Fibroblast of lung (primary cell): ENCODE results near the gene SLC18A3. TPM values are rescaled to one million over a fixed set of nuclear protein-coding genes. Genes with fewer than 3 reads are reported as not detected.

ENCODE experiments used
- DNase-seq, 2 donors: peaks; one replicate each; pipeline versions ENCODE4 v3.0.0 to v3.0.0-alpha.2; 2010; ENCODE audit warnings: low read depth in 2 of 2
- H2AFZ ChIP-seq: 2 replicates; pipeline ENCODE4 v1.5.1; 2012; ENCODE audit warnings: low read length, control low read depth, inconsistent platforms
- H3K27ac ChIP-seq: 2 replicates; pipeline ENCODE4 v1.5.1; 2011; ENCODE audit warnings: low read length, control low read depth; ENCODE audit not compliant: insufficient read depth
- H3K27me3 ChIP-seq: 2 replicates; pipeline ENCODE4 v1.5.1; 2011; ENCODE audit warnings: mild to moderate bottlenecking, low read length; ENCODE audit not compliant: control insufficient read depth, insufficient read depth
- H3K36me3 ChIP-seq: 2 replicates; pipeline ENCODE4 v1.5.1; 2011; ENCODE audit warnings: low read length; ENCODE audit not compliant: control insufficient read depth, insufficient read depth
- H3K4me1 ChIP-seq: 2 replicates; pipeline ENCODE4 v1.5.1; 2011; ENCODE audit warnings: low read length; ENCODE audit not compliant: control insufficient read depth, insufficient read depth; ENCODE audit errors: extremely low read depth
- H3K4me2 ChIP-seq: 2 replicates; pipeline ENCODE4 v1.5.1; 2011; ENCODE audit warnings: low read length, control low read depth; ENCODE audit not compliant: insufficient read depth; ENCODE audit errors: extremely low read depth
- H3K4me3 ChIP-seq, 4 experiments: fragments of 200-600 bp in 1 of 4; sonication (generic) in 1 of 4; replicated peaks in 1 of 4; 2 replicates each; pipeline ENCODE4 v1.5.1; 2011 to 2016; ENCODE audit warnings: low read length in 4 of 4, low read depth in 3 of 4, mild to moderate bottlenecking in 3 of 4, control low read depth in 2 of 4, inconsistent platforms in 1 of 4, mixed read lengths in 1 of 4; ENCODE audit not compliant: insufficient read depth in 1 of 4; ENCODE audit errors: control extremely low read depth in 1 of 4
- H3K79me2 ChIP-seq: 2 replicates; pipeline ENCODE4 v1.5.1; 2012; ENCODE audit warnings: mild to moderate bottlenecking, low read length, inconsistent platforms; ENCODE audit not compliant: control insufficient read depth, insufficient read depth
- H3K9ac ChIP-seq: 2 replicates; pipeline ENCODE4 v1.5.1; 2011; ENCODE audit warnings: mild to moderate bottlenecking, low read length, control low read depth; ENCODE audit not compliant: insufficient read depth
- H3K9me3 ChIP-seq: 2 replicates; pipeline ENCODE4 v1.5.1; 2012; ENCODE audit warnings: low read depth, low read length; ENCODE audit not compliant: control insufficient read depth, insufficient read depth
- H4K20me1 ChIP-seq: 2 replicates; pipeline ENCODE4 v1.5.1; 2011; ENCODE audit warnings: low read length; ENCODE audit not compliant: control insufficient read depth, insufficient read depth; ENCODE audit errors: extremely low read depth
- EZH2 ChIP-seq: IDR thresholded peaks from 2 replicates; pipeline ENCODE4 v1.5.1; 2012; ENCODE audit warnings: low read length, control low read depth, mild to moderate bottlenecking; ENCODE audit errors: missing control alignments
- polyA plus RNA-seq, 2 donors: library from polyadenylated mRNA; depleted of rRNA in 1 of 2; stranded (reverse) in 1 of 2; unstranded in 1 of 2; fragments of >200 nt; gene quantifications; 2 replicates each; pipeline ENCODE4 v1.2.1, GENCODE V29; 2011 to 2012; ENCODE audit warnings: missing spikeins in 1 of 2
- total RNA-seq: library from RNA; depleted of rRNA; stranded (reverse); fragments of >200 nt; gene quantifications from 2 replicates; pipeline ENCODE4 v1.2.1, GENCODE V29; 2014
- TF ChIP-seq, protein P1 (sequence below), 2 donors: IDR thresholded peaks in 1 of 2; conservative IDR thresholded peaks in 1 of 2; 1 replicate in 1 of 2; 2 replicates in 1 of 2; pipeline ENCODE4 v1.5.1; 2011 to 2012; ENCODE audit warnings: low read length in 2 of 2, control low read depth in 1 of 2, inconsistent platforms in 1 of 2, low read depth in 1 of 2, mild to moderate bottlenecking in 1 of 2

Gene SLC18A3
- total and polyA plus RNA-seq, 2 donors (not counting 1 experiment from before 2014, with no cell fraction given) = not detected

DNA sequence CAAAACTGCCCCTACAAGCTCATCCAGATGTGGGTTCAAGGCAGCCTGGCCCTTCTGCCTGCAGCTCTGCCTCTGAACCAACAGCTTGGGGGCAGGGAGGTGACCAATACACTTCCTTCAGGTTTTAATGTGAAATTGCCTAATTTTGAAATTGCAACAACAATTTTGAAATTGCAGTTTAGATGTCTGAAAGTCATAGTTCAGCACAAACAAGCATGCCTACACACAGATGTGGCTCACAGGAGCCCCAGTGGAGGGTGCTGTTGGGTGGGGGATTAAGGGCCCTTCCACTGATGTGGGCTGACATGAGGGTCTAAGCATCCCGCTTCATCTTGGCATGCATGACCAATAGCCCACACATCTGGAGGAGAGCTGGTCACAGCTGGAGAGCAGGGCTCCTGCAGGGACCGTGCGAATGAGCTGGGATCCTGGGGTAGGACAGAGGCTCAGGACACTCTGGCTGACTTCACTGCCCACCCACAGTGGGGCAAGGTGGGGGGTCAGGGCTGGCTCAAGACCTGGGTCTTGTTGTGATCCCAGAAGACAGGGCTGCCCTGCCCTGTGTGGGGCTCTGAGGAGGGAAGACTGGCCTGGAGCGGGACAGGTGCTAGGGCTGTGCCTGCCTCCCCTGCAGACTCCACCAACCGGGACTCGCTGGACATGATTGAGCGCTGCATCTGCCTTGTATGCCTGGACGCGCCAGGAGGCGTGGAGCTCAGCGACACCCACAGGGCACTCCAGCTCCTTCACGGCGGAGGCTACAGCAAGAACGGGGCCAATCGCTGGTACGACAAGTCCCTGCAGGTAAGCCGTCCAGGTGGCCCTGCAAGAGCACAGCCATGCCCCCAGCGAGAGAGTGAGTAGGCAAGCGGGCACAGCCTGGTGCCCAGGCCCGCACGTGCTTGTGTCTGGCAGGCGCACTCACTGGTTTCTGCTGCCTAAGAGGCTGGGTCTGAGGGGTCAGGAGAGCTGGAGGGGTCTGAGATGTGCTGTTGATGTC lies 36.1 kb downstream of the SLC18A3 start:
- H3K4me1 ChIP-seq = no peaks in the 10 kb centered on the region
- no peak for DNase-seq
- H3K79me2 ChIP-seq = no peaks in the 10 kb centered on the region
- H3K27me3 ChIP-seq = no peaks in the 10 kb centered on the region
- no peak overlapping the region for H3K27ac ChIP-seq
- no peaks in the 10 kb centered on the region for H4K20me1 ChIP-seq
- no peaks in the 10 kb centered on the region for H3K9me3 ChIP-seq
- H3K4me3 ChIP-seq = no peak overlapping the region
- H3K9ac ChIP-seq = no peak overlapping the region
- TF ChIP-seq EZH2 = no peak
- TF ChIP-seq, protein P1, sequence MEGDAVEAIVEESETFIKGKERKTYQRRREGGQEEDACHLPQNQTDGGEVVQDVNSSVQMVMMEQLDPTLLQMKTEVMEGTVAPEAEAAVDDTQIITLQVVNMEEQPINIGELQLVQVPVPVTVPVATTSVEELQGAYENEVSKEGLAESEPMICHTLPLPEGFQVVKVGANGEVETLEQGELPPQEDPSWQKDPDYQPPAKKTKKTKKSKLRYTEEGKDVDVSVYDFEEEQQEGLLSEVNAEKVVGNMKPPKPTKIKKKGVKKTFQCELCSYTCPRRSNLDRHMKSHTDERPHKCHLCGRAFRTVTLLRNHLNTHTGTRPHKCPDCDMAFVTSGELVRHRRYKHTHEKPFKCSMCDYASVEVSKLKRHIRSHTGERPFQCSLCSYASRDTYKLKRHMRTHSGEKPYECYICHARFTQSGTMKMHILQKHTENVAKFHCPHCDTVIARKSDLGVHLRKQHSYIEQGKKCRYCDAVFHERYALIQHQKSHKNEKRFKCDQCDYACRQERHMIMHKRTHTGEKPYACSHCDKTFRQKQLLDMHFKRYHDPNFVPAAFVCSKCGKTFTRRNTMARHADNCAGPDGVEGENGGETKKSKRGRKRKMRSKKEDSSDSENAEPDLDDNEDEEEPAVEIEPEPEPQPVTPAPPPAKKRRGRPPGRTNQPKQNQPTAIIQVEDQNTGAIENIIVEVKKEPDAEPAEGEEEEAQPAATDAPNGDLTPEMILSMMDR (conservative IDR thresholded peaks at IDR 0.05 in 1 of 2, IDR thresholded peaks at IDR 0.05 in 1 of 2; ENCODE audit: low read depth in 1 of 2, low read length in 2 of 2) = no peak
- H3K36me3 ChIP-seq = no peaks in the 10 kb centered on the region
- H2AFZ ChIP-seq = no peak overlapping the region
- no peak overlapping the region for H3K4me2 ChIP-seq

DNA sequence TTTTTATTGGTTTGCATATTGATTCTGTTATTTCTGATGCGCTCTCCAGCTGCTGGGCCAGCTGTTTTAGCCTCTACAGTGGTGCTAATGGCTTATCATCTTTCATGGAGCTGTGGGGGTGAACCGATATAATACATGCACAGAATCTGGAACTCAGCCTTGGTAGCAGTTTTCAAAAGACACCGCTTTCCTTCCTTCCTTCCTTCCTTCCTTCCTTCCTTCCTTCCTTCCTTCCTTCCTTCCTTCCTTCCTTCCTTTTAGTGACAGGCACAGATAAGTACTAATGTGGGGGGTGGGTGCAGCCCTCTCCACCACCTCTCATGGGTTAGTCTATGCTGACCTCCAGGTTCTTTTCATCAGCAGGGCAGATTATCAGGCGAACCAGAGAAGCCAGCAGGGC lies 37.4 kb downstream of the SLC18A3 start:
- no peaks in the 10 kb centered on the region for H3K9me3 ChIP-seq
- no peak for DNase-seq
- H3K79me2 ChIP-seq = no peaks in the 10 kb centered on the region
- no peaks in the 10 kb centered on the region for H4K20me1 ChIP-seq
- no peaks in the 10 kb centered on the region for H3K36me3 ChIP-seq
- TF ChIP-seq, protein P1 (conservative IDR thresholded peaks at IDR 0.05 in 1 of 2, IDR thresholded peaks at IDR 0.05 in 1 of 2; ENCODE audit: low read depth in 1 of 2, low read length in 2 of 2) = no peak
- no peak for TF ChIP-seq EZH2
- H3K27ac ChIP-seq = no peak overlapping the region
- H3K27me3 ChIP-seq = no peaks in the 10 kb centered on the region
- no peaks in the 10 kb centered on the region for H3K4me1 ChIP-seq
- H3K4me3 ChIP-seq = no peak overlapping the region
- H2AFZ ChIP-seq = no peak overlapping the region
- no peak overlapping the region for H3K4me2 ChIP-seq
- H3K9ac ChIP-seq = no peak overlapping the region

DNA sequence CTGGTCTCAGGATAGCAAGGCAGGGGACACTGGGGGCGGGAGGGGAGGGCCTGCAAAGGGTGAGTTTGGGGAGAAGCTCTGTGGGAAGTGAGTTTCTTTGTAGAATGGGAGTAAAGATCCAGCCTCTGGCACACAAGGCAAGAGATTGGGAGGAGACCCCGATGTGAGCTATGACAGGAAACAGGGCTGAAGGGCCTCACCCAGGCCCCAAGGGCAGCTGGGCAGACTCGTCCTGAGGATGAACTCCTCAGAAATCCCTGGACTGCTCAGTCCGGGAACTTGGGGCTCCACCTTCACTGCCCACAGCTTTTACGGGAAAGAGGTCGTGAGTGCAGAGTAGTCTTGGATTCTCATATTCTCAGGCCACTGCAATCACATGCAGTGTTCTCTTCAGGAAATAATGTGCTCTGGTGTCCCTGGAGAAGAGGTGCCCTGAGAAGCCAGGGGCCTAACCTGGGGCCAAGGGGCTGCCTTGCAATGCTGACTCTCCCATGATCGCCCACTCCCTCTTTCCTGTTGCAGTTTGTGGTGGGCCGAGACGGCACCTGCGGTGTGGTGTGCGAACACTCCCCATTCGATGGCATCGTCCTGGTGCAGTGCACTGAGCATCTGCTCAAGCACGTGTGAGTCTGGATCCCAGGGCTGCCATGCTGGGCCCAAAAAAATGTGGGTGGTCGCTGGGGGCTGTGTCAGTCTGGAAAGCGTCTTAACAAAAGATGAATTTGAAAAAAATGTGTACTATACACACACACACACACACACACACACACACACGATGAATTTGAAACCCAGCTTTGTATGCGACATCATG lies 38.1 kb downstream of the SLC18A3 start:
- H2AFZ ChIP-seq = no peak overlapping the region
- H3K36me3 ChIP-seq = no peaks in the 10 kb centered on the region
- no peaks in the 10 kb centered on the region for H3K27me3 ChIP-seq
- no peaks in the 10 kb centered on the region for H4K20me1 ChIP-seq
- no peaks in the 10 kb centered on the region for H3K79me2 ChIP-seq
- no peak overlapping the region for H3K27ac ChIP-seq
- H3K9ac ChIP-seq = no peak overlapping the region
- no peaks in the 10 kb centered on the region for H3K4me1 ChIP-seq
- no peak overlapping the region for H3K4me2 ChIP-seq
- no peak for TF ChIP-seq EZH2
- TF ChIP-seq, protein P1 (conservative IDR thresholded peaks at IDR 0.05 in 1 of 2, IDR thresholded peaks at IDR 0.05 in 1 of 2; ENCODE audit: low read depth in 1 of 2, low read length in 2 of 2) = no peak
- no peak for DNase-seq
- H3K9me3 ChIP-seq = no peaks in the 10 kb centered on the region
- H3K4me3 ChIP-seq = no peak overlapping the region
